ENCODE data around the gene TNFRSF8. TPM values are rescaled to one million over a fixed set of nuclear protein-coding genes. Genes with fewer than 3 reads are reported as not detected.

TNFRSF8 gene
- total RNA-seq, 2 donors from 2014 or later, result 0.84 to 41.5 TPM

GRCh38 chr1:12148160-12148957 is 85.3 kb downstream of the TNFRSF8 start:
- DNase-seq (ENCODE audit: low spot score in 2 of 2), result no peak
- peaks cover 11 to 41% of the 10 kb centered on the region in 2 donors for H3K36me3 Mint-ChIP-seq

GRCh38 chr1:12148958-12149790 is 86.1 kb downstream of the TNFRSF8 start:
- Mint-ChIP-seq H3K9me3 (peaks cover 3 to 15% of the 10 kb centered on the region in 2 donors), H3K27ac (peak overlapping the region; percentile 25 to 83), H3K36me3 (peaks cover 11 to 33% of the 10 kb centered on the region in 2 donors)
- DNase-seq (ENCODE audit: low spot score in 2 of 2), result no peak
- ATAC-seq, result no peak

More at GRCh38 chr1:12148160-12148957, 85.3 kb downstream of the TNFRSF8 start:
- peak in 1 of 2 donors; percentile 33 for ATAC-seq
- Mint-ChIP-seq H3K27ac (peak overlapping the region; percentile 25 to 83), H3K9me3 (peaks cover 3 to 15% of the 10 kb centered on the region in 2 donors)

DNA sequence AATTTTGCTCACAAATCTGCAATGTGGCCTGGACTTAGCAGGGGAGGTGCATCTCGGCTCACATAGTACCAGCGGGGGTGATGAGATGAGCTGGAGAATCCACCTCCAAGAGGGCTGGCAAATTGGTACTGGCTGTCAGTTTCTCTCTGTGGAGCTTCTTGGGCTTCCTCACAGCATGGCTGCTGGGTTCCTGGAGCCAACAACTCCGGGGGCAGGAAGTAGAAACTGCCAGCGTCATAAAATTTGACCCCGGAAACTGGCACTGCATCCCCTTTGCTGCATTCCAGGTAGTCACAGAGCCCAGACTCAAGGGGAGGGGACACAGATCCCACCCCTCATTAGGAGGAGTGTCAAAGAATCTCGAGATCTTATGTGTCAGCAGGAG is 86.7 kb downstream of the TNFRSF8 start:
- DNase-seq (ENCODE audit: low spot score in 2 of 2) (no peak), ATAC-seq (no peak)
- H3K27ac Mint-ChIP-seq, result peak overlapping the region; percentile 25 to 83
- H3K36me3 Mint-ChIP-seq, result peaks cover 11 to 34% of the 10 kb centered on the region in 2 donors
- peaks cover 3 to 15% of the 10 kb centered on the region in 2 donors for H3K9me3 Mint-ChIP-seq

- peaks cover 3 to 15% of the 10 kb centered on the region in 2 donors for H3K9me3 Mint-ChIP-seq
- ATAC-seq (peak; percentile 46 to 51), DNase-seq (ENCODE audit: low spot score in 2 of 2) (no peak)
- peaks cover 11 to 42% of the 10 kb centered on the region in 2 donors for H3K36me3 Mint-ChIP-seq
- H3K27ac Mint-ChIP-seq, result peak overlapping the region; percentile 44 to 80
Observed at GRCh38 chr1:12150456-12151200, 87.5 kb downstream of the TNFRSF8 start.

DNA sequence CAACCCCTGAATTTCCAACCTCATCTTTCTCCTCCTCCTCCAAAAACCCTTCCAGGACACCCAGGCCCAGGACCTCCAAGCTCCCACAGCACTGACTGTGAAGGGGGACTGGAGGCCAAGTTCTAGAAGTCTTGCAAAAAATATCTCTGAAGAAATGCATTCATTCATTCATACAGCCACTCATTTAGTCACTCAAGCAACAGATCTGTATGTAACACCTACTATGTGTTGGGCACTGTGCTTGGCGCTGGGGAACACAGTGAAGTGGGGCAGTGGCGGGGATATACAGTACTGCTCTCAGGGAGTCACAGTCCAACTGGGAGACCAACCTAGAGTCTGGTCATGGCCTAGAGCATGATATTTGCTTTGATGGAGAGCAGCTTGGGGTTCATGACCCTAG is 88.4 kb downstream of the TNFRSF8 start:
- DNase-seq (ENCODE audit: low spot score in 2 of 2) (no peak), ATAC-seq (no peak)
- Mint-ChIP-seq H3K36me3 (peaks cover 11 to 44% of the 10 kb centered on the region in 2 donors), H3K9me3 (peaks cover 3 to 15% of the 10 kb centered on the region in 2 donors), H3K27ac (peak overlapping the region; percentile 44 to 63)

GRCh38 chr1:12152113-12152891 is 89.2 kb downstream of the TNFRSF8 start:
- Mint-ChIP-seq H3K27ac (peak overlapping the region; percentile 57 to 96), H3K9me3 (peaks cover 3 to 15% of the 10 kb centered on the region in 2 donors), H3K36me3 (peaks cover 11 to 44% of the 10 kb centered on the region in 2 donors)
- ATAC-seq, result peak in 1 of 2 donors; percentile 33
- DNase-seq (ENCODE audit: low spot score in 2 of 2), result no peak

DNA sequence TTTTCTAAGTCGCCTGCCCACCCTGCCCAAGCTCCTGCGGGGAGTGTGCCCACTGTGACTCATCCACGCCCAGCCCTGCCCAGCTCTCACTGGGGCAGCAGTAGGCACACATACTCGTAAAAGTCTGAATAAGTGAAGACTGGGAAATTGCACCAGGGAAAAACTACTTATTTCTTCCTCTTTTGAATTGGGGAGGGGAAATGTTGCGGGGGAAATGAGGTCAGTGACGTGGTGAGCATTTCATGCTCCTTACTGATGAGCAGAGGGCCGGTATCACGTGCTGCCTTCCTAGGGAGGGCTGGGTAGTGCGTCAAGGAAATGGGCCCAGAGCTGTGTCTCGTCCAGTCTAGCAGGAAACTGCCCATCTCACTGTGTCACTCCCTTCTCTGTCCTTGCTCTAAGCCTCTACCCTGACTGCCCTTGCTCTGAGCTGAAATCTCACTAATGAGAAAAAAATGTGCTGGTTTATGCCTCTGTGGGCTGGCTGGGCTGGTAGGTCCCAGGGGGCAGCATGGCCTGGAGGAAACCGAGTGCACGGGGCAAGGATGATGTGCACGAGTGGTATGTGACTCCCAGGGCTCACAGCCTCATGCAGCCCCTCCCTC is 90.2 kb downstream of the TNFRSF8 start:
- Mint-ChIP-seq H3K27ac (peak overlapping the region; percentile 82 to 96), H3K36me3 (peaks cover 11 to 44% of the 10 kb centered on the region in 2 donors), H3K9me3 (peaks cover 3 to 15% of the 10 kb centered on the region in 2 donors)
- DNase-seq (ENCODE audit: low spot score in 2 of 2) (no peak), ATAC-seq (peak in 1 of 2 donors; percentile 18)

- Mint-ChIP-seq H3K9me3 (peaks cover 0 to 5% of the 10 kb centered on the region in 2 donors), H3K36me3 (peaks cover 0 to 28% of the 10 kb centered on the region in 2 donors), H3K27ac (peak overlapping the region; percentile 6 to 56)
- ATAC-seq, result no peak
- no peak for DNase-seq (ENCODE audit: low spot score in 2 of 2)
Observed at GRCh38 chr1:12155328-12155727, 92.2 kb downstream of the TNFRSF8 start.

DNA sequence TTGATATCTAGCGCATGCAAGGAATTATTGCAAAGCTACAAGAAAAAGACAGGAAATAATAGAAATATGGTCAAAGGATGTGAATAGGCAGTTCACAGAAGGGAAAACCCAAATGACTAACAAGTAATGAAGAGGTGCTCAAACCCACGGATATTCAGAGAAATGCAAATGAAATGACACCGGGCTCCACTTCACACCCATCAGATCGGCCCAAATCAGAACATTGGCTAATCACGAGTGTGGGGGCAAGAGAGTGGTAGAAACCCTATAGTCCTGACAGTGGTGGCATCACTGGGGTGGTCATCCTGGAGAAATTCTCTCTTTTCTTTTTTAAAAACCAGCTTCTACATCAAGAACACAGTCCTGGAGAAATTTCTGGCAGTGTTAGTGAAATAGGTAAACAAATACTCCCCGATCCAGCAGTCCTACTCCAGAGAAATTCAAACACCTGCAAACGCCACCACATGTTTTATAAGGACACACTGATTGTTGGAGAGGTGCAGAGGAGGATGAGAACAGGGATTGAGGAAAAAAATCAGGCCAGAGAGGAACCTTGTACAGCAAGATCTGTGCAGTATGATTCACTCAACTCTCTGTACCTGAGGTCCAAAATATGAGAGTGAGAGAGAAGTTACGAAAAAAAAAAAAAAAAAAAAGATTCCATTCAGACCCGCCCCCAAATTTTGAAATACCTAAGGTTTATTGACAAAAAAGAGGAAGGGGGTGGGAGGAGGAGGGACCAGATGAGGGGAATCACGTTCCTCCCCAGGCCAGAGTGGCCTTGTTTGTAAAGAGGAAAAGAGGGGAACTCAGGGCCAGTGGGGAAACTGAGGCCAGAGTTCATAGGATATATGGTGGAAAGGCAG is 94.5 kb downstream of the TNFRSF8 start:
- Mint-ChIP-seq H3K36me3 (peaks cover 0 to 11% of the 10 kb centered on the region in 2 donors), H3K9me3 (no peaks in the 10 kb centered on the region), H3K27ac (peak overlapping the region; percentile 95 to 97)
- peak in 1 of 2 donors; percentile 59 for DNase-seq (ENCODE audit: low spot score in 2 of 2)
- peak; percentile 66 to 71 for ATAC-seq

DNA sequence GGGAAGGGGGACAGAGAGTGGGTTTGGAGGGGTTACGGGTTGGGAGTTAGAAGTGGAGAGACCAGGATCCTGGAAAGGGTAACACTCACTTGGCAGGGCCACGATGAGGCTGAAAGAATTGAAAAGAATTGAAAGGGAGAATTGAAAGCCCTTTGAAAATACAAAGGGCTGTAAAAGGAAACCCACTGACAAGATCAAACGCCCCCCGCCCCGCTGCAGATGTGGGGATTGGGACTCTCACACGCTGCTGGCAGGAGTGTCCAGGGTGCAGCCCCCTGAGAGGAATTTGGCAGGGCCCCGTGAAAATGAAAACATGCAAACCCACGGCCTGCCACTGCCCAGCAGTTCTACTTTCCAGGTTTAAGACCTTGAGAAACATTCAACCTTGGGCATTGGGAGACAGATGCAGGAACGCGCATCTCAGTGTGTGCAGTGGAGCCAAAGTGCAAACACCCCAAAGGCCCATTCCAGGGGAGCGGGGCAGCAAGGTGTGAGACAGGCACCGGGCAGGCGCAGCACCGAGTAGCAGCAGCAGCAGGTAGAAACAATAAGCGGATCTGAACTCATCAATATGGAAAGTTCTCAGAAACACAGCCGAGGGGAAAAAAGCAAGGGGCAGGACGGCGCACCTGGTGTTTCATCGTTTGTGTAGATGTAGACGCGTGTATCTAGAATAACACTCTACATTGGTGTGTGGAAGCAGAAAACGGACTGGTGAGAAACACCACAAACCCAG is 95.4 kb downstream of the TNFRSF8 start:
- Mint-ChIP-seq H3K9me3 (no peaks in the 10 kb centered on the region), H3K27ac (peak overlapping the region; percentile 95 to 97), H3K36me3 (peaks cover 0 to 11% of the 10 kb centered on the region in 2 donors)
- ATAC-seq (no peak), DNase-seq (ENCODE audit: low spot score in 2 of 2) (no peak)

GRCh38 chr1:12159816-12160215 is 96.7 kb downstream of the TNFRSF8 start:
- peak overlapping the region in 1 of 2 donors; percentile 83 for H3K27ac Mint-ChIP-seq

DNA sequence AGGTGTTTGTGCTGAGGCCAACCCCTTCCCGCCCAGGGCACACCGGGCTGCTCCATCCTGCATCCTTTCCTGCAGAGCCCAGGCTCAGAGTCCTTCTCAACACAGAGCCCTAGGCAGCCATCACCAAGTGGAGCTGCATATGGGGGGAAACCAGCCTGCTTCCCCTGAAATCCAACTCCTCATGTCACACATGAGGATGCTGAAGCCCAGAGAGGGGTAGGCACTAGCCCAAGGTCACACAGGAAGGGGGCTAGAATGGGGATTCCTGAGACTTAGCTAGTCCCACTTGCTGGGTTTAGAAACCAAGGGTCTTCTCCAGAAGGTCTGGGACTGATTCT is 98.2 kb downstream of the TNFRSF8 start:
- DNase-seq (ENCODE audit: low spot score in 2 of 2) (no peak), ATAC-seq (no peak)
- H3K9me3 Mint-ChIP-seq, result no peaks in the 10 kb centered on the region

More at GRCh38 chr1:12159816-12160215, 96.7 kb downstream of the TNFRSF8 start:
- H3K9me3 Mint-ChIP-seq, result no peaks in the 10 kb centered on the region
- no peak for ATAC-seq
- peaks cover 0 to 10% of the 10 kb centered on the region in 2 donors for H3K36me3 Mint-ChIP-seq
- no peak for DNase-seq (ENCODE audit: low spot score in 2 of 2)

GRCh38 chr1:12161662-12162458 is 98.8 kb downstream of the TNFRSF8 start:
- DNase-seq (ENCODE audit: low spot score in 2 of 2), result peak; percentile 70 to 90
- Mint-ChIP-seq H3K27ac (peak overlapping the region; percentile 88 to 92), H3K9me3 (no peaks in the 10 kb centered on the region), H3K36me3 (no peaks in the 10 kb centered on the region)
- ATAC-seq, result peak; percentile 79 to 83

More for the DNA sequence above, 98.2 kb downstream of the TNFRSF8 start:
- H3K27ac Mint-ChIP-seq, result peak overlapping the region; percentile 88 to 92
- no peaks in the 10 kb centered on the region for H3K36me3 Mint-ChIP-seq
